Large intestine (tissue), 3 donors: Measurements from ENCODE around the gene RETREG3. TPM values are rescaled to one million over a fixed set of nuclear protein-coding genes. Genes with fewer than 3 reads are reported as not detected.
"Not testable (repeated sequence)": the region's sequence is repeated elsewhere in the genome, so short reads cannot be mapped to it uniquely, and the experiment has no call there.

ENCODE experiments used
- DNase-seq, 2 donors: peaks; one replicate each; pipeline versions ENCODE4 v3.0.0 to v3.0.0-alpha.2; 2013
- H3K27ac ChIP-seq: one replicate; pipeline ENCODE4 v1.5.1; 2013; ENCODE audit warnings: low read length
- H3K27me3 ChIP-seq: 2 replicates; pipeline ENCODE4 v1.6.1; 2013; ENCODE audit warnings: low read length; ENCODE audit not compliant: control insufficient read depth, insufficient read depth
- H3K36me3 ChIP-seq: 2 replicates; pipeline ENCODE4 v1.6.1; 2013; ENCODE audit warnings: low read length; ENCODE audit not compliant: control insufficient read depth, insufficient read depth
- H3K4me1 ChIP-seq: one replicate; pipeline ENCODE4 v1.6.1; 2013; ENCODE audit warnings: low read length; ENCODE audit not compliant: control insufficient read depth, insufficient read depth
- H3K4me3 ChIP-seq: one replicate; pipeline ENCODE4 v1.5.1; 2013; ENCODE audit warnings: low read length
- H3K9me3 ChIP-seq: one replicate; pipeline ENCODE4 v1.6.1; 2013; ENCODE audit warnings: mild to moderate bottlenecking, low read depth, low read length, moderate library complexity; ENCODE audit not compliant: control insufficient read depth
- WGBS: methylation state at CpG from one replicate; pipeline ENCODE4 v1.1.5; 2013; ENCODE audit warnings: low lambda C conversion rate; ENCODE audit not compliant: insufficient coverage; 5-methylcytosine and 5-hydroxymethylcytosine counted together
- polyA plus RNA-seq: library from polyadenylated mRNA; unstranded; fragments of 120-200 nt; gene quantifications from one replicate; pipeline ENCODE4 v1.2.1, GENCODE V29; 2013

The RETREG3 gene
- polyA plus RNA-seq, 1 donor = 36.8 TPM

DNA sequence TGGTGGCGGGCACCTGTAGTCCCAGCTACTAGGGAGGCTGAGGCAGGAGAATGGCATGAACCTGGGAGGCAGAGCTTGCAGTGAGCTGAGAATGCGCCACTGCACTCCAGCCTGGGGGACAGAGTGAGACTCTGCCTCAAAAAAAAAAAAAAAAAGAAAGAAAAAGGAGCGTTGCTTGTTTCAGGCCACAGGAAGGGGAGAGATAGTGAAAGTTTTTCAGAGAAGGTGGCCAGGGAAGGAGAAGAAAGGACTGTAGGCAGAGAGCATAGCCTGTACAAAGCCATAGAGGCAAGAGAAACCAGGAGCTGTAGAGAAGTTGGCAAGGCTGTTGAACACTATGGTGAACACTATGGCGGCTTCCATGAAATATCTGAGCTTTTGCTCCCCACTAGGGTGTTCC is 68.6 kb downstream of the RETREG3 start:
- not testable (repeated sequence) for DNase-seq, H3K9me3 ChIP-seq, H3K4me3 ChIP-seq, H3K27me3 ChIP-seq
- Histone ChIP-seq H3K4me1 (peaks cover 26% of the 10 kb centered on the region), H3K27ac (peak overlapping the region; percentile 81), H3K36me3 (peaks cover 43% of the 10 kb centered on the region)
- no CpG with 5 or more reads among the region's 4 CpGs for WGBS

DNA sequence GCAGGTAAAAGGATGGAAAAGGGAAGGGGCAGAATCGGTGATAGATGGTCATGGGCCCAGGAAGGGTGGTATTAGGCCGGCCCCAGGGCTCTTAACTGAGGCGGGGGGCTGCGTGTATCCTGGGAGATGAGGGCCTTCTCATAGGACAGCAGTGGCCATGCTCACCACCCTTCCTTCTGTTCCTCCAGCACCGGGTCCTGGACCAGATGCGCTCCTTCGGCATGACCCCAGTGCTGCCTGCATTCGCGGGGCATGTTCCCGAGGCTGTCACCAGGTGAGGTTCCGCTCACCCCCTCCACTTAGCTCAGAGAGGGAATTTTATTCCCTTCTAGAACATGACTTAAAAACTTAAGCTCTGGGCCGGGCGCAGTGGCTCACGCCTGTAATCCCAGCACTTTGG is 70.7 kb downstream of the RETREG3 start:
- WGBS = no CpG with 5 or more reads among the region's 14 CpGs
- DNase-seq = no peak
- H3K4me3 ChIP-seq = no peak overlapping the region
- H3K4me1 ChIP-seq = peaks cover 32% of the 10 kb centered on the region
- no peak overlapping the region for H3K27ac ChIP-seq
- peaks cover 32% of the 10 kb centered on the region for H3K36me3 ChIP-seq
- H3K27me3 ChIP-seq = no peaks in the 10 kb centered on the region
- H3K9me3 ChIP-seq = no peaks in the 10 kb centered on the region

DNA sequence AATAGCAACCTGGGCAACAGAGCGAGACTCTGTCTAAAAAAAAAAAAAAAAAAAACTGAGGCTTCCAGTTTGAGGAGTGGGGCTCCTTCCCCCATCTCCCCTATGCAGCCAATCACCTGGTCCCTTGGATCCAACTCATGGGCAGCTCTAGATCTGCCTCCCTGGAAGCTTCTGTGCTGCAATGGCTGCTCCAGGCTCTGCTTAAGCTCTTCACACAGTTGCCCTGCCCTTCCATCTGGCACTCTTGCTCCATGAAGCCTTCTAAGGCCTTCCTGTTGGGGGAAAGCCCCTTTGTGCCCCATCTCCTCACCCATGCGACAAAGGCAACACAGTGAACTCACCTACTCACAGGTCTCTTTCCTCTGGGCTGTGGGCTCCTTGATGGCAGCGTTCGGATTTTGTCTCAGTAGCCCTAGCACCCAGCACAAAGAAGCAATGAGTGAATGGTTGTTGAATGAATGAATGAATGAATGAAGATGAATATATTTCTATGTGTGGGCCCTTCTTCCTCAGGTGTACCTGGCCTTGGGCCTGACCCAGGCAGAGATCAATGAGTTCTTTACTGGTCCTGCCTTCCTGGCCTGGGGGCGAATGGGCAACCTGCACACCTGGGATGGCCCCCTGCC is 71.2 kb downstream of the RETREG3 start:
- no peak overlapping the region for H3K27ac ChIP-seq
- no peaks in the 10 kb centered on the region for H3K9me3 ChIP-seq
- no peak overlapping the region for H3K4me3 ChIP-seq
- WGBS = no CpG with 5 or more reads among the region's 5 CpGs
- H3K36me3 ChIP-seq = peaks cover 27% of the 10 kb centered on the region
- H3K27me3 ChIP-seq = no peaks in the 10 kb centered on the region
- DNase-seq = no peak
- H3K4me1 ChIP-seq = peaks cover 32% of the 10 kb centered on the region

DNA sequence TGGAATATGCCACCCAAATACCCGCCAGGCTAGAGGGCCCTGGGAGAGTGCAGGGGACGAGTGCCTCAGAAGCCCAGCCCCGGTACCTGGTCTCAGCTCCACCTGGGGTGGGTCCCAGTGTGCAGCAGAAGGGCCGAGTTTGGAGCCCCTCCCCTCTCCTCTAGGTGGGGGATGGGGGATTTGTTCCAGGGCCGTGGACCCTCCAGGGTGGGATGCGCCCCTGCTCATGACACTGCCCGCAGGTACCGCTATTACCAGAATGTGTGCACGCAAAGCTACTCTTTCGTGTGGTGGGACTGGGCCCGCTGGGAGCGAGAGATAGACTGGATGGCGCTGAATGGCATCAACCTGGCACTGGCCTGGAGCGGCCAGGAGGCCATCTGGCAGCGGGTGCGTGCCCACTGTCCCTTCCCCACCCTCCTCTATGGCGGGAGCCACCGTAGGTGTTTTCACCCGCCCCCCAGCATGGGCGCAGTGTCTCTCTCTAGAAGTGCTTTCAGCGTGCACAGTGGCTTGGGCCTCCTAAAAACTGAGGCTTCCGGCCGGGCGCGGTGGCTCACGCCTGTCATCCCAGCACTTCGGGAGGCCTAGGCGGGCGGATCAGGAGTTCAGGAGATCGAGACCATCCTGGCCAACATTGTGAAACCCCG is 71.9 kb downstream of the RETREG3 start:
- WGBS = no CpG with 5 or more reads among the region's 31 CpGs
- peaks cover 29% of the 10 kb centered on the region for H3K4me1 ChIP-seq

DNA sequence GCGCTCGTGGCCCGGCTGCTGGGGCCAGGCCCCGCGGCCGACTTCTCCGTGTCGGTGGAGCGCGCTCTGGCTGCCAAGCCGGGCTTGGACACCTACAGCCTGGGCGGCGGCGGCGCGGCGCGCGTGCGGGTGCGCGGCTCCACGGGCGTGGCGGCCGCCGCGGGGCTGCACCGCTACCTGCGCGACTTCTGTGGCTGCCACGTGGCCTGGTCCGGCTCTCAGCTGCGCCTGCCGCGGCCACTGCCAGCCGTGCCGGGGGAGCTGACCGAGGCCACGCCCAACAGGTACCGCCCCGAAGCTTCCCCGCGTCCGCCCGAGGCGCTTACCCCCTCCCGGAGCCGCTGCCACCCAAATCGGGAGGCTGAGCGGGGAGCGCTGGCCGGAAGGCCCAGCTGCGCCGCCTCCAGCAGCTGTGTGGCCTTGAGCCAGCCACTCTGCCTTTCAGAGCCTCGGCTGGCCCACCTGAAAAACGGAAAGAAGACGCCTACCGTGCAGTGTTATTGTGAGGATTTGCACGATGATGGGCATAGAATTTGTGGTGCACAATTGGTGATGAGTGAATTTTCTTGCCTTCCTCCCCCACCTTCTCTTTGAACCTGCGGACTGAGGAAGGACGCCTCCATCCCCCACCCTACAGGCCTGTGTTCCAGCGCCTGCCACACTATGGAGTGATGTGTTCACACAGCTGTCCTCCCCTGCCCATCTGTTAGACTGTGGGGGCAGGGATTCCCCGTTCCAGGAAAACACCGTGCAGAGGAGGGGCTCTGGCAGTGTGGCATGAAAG is 72.6 kb downstream of the RETREG3 start:
- Histone ChIP-seq H3K9me3 (no peaks in the 10 kb centered on the region), H3K36me3 (peaks cover 19% of the 10 kb centered on the region), H3K27ac (peak overlapping the region; percentile 66), H3K4me1 (peaks cover 27% of the 10 kb centered on the region), H3K27me3 (no peaks in the 10 kb centered on the region), H3K4me3 (peak overlapping the region; percentile 95)
- no CpG with 5 or more reads among the region's 65 CpGs for WGBS
- DNase-seq = peak; percentile 64 to 78

More for the DNA sequence above, 71.9 kb downstream of the RETREG3 start:
- H3K9me3 ChIP-seq = no peaks in the 10 kb centered on the region
- H3K27me3 ChIP-seq = no peaks in the 10 kb centered on the region
- peak overlapping the region; percentile 95 for H3K4me3 ChIP-seq
- H3K36me3 ChIP-seq = peaks cover 20% of the 10 kb centered on the region
- H3K27ac ChIP-seq = peak overlapping the region; percentile 66
- peak in 1 of 2 donors; percentile 28 for DNase-seq

DNA sequence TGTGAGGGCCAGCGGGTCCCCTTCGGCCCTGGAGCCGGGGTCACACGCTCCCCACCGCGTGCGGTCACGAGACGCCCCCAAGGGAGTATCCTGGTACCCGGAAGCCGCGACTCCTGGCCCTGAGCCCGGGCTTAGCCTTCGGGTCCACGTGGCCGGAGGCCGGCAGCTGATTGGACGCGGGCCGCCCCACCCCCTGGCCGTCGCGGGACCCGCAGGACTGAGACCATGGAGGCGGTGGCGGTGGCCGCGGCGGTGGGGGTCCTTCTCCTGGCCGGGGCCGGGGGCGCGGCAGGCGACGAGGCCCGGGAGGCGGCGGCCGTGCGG is 73.2 kb downstream of the RETREG3 start, which contains the start of gene NAGLU:
NAGLU (plus strand) TSS at position 194 of the 324 bp plus-strand sequence; CDS start at position 226, 32 bp downstream.
- peak within 1 kb of the TSS; percentile 68 for H3K27ac ChIP-seq
- WGBS = no CpG with 5 or more reads among the region's 40 CpGs
- peaks cover 28% of the 10 kb centered on the region for H3K4me1 ChIP-seq
- peak; percentile 92 to 95 for DNase-seq
- no peaks in the 10 kb centered on the region for H3K27me3 ChIP-seq
- H3K36me3 ChIP-seq = peaks cover 17% of the 10 kb centered on the region
- no peaks in the 10 kb centered on the region for H3K9me3 ChIP-seq
- peak within 1 kb of the TSS; percentile 95 for H3K4me3 ChIP-seq

DNA sequence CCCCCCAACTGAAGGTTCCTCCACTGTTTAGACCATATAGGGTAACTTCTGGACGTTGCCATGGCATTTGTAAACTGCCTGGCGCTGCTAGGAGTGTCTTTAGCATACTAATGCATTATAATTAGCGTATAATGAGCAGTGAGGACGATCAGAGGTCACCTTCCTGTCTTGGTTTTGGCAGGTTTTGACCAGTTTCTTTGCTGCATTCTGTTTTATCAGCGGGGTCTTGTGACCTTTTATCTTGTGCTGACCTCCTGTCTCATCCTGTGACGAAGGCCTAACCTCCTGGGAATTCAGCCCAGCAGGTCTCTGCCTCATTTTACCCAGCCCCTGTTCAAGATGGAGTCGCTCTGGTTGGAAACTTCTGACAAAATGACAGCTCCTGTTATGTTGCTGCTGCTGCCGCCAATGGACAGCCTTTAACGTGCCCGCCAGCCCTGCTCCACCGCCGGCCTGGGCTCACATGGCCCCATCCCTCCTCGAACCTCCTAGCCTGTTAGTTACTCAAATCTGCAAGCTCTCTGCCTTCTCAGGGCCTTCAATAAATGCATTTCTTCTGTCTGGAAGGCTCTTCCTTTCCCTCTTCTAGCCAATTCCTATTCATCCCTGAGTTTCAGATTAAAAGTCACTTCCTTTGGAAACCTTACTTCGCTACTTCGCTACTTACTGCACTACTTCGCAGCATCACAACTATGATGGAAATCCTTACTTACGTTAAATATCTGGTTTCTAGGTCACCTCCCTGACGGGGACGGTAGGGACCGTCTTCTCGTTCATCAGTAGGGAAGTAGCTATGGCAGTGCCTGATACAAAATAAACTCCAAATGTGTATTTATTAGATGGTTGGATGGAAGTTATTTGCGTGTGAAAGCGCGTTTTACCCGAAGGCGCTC is 73.8 kb downstream of the RETREG3 start:
- H3K27me3 ChIP-seq = no peaks in the 10 kb centered on the region
- no CpG with 5 or more reads among the region's 26 CpGs for WGBS
- peaks cover 14% of the 10 kb centered on the region for H3K36me3 ChIP-seq
- peak overlapping the region; percentile 54 for H3K4me3 ChIP-seq
- H3K27ac ChIP-seq = peak overlapping the region; percentile 68
- DNase-seq = no peak
- peaks cover 29% of the 10 kb centered on the region for H3K4me1 ChIP-seq
- no peaks in the 10 kb centered on the region for H3K9me3 ChIP-seq

DNA sequence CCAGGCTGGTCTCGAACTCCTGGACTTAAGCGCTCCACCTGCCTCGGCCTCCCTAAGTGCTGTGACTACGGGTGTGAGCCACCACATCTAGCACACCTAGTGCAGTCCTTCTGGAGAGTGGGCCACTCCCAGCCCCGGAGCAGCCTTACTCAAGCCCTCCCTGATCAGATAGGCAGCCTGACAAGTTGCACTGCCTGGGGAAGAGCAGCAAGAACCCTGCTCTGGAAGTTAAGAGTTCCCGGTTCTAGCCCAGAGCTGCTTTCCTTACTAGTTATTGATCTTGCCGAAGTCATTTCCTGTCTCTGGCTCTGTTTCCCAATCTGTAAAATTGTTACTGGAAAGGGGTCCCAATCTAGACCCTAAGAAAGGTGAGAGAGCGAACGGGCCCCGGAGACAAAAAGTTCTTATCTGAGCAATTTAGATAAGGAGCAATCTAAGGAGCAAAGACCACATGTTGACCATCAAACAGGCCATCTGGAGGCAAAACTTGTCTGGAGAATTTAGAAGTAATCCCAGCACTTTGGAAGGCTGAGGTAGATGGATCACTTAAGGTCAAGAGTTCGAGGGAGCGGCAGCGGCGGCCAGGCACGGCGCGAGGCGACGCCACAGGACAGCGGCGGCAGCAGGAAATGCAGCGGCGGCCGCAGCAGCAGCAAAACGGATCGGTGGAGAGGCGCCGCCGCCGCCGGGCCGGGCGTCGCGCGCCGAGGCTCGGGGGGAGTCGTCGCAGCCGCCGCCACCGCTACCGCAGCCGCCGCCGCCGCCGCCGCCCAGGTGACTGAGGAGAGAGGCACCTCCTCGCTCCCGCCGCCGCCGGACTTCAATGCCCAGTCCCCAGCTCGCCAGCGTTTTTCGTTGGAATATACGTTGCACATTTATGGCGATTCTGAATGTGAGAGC is 77.5 kb downstream of the RETREG3 start:
- peak overlapping the region; percentile 90 for H3K27ac ChIP-seq
- peak overlapping the region; percentile 63 for H3K4me3 ChIP-seq
- WGBS = no CpG with 5 or more reads among the region's 60 CpGs
- no peaks in the 10 kb centered on the region for H3K36me3 ChIP-seq
- no peaks in the 10 kb centered on the region for H3K27me3 ChIP-seq
- peaks cover 29% of the 10 kb centered on the region for H3K4me1 ChIP-seq
- H3K9me3 ChIP-seq = no peaks in the 10 kb centered on the region
- DNase-seq = peak; percentile 75 to 88

DNA sequence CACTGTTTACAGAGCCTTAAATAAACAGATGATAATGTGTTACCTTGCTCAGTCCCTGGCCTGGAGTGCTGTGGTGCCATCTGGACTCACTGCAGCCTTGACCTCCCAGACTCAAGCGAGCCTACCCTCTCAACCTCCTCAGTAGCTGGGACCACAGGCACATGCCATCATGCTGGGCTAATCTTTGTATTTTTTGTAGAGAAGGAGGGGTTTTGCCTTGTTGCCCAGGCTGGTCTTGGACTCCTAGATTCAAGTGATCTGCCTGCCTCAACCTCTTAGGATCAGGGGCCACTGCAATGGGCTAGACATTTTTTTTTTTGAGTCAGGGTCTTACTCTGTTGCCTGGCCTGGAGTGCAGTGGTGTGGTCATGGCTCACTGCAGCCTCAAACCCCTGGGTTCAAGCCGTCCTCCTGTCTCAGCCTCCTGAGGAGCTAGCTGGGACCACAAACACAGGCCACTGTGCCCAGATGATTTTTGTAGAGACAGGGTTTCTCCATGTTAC is 78.2 kb downstream of the RETREG3 start:
- H3K9me3 ChIP-seq = no peaks in the 10 kb centered on the region
- no CpG with 5 or more reads among the region's 2 CpGs for WGBS
- peak overlapping the region; percentile 90 for H3K27ac ChIP-seq

More for the DNA sequence above, 78.2 kb downstream of the RETREG3 start:
- Histone ChIP-seq H3K36me3 (no peaks in the 10 kb centered on the region), H3K4me1 (peaks cover 29% of the 10 kb centered on the region), H3K4me3 (no peak overlapping the region), H3K27me3 (no peaks in the 10 kb centered on the region)
- DNase-seq = peak in 1 of 2 donors; percentile 34
